HEK293T (cell line): Measurements from ENCODE around the gene ZNF681.

Experiments used
- CTCF ChIA-PET: fragments of 350-600 bp; formaldehyde crosslinking; extraction: SDS; loops from one replicate; lab custom pipeline; 2021; ENCODE audit warnings: antibody characterized with exemption, inconsistent platforms; lab: Yijun Ruan, JAX
- POLR2A ChIA-PET: fragments of 350-600 bp; formaldehyde crosslinking; extraction: SDS; loops from one replicate; lab custom pipeline; 2020; ENCODE audit warnings: antibody characterized with exemption, inconsistent platforms; lab: Yijun Ruan, JAX
- DNase-seq: peaks from one replicate; pipeline ENCODE4 v3.0.0; 2012; ENCODE audit warnings: mixed read lengths; ENCODE audit errors: extremely low spot score
- ARNT ChIP-seq: fragments of 450-650 bp; IDR thresholded peaks from 2 replicates; pipeline ENCODE4 v1.6.1; 2017; ENCODE audit warnings: mild to moderate bottlenecking
- BHLHE40 ChIP-seq: fragments of 450-650 bp; IDR thresholded peaks from 2 replicates; pipeline ENCODE4 v1.6.1; 2016; ENCODE audit warnings: mild to moderate bottlenecking, moderate library complexity, borderline replicate concordance
- CTBP1 ChIP-seq: fragments of 450-650 bp; IDR thresholded peaks from 2 replicates; pipeline ENCODE4 v1.6.1; 2016; ENCODE audit warnings: borderline replicate concordance
- ELF4 ChIP-seq: fragments of 450-650 bp; IDR thresholded peaks from 2 replicates; pipeline ENCODE4 v1.6.1; 2017; ENCODE audit warnings: antibody characterized with exemption
- FOXA1 ChIP-seq: fragments of 450-650 bp; IDR thresholded peaks from 2 replicates; pipeline ENCODE4 v1.6.1; 2016; ENCODE audit warnings: mild to moderate bottlenecking
- FOXK2 ChIP-seq: fragments of 450-650 bp; IDR thresholded peaks from 2 replicates; pipeline ENCODE4 v1.6.1; 2016; ENCODE audit warnings: mild to moderate bottlenecking
- FOXM1 ChIP-seq: fragments of 450-650 bp; IDR thresholded peaks from 2 replicates; pipeline ENCODE4 v1.6.1; 2017; ENCODE audit warnings: mild to moderate bottlenecking, borderline replicate concordance
- HDGF ChIP-seq: fragments of 450-650 bp; IDR thresholded peaks from 2 replicates; pipeline ENCODE4 v1.6.1; 2017; ENCODE audit warnings: antibody characterized with exemption, borderline replicate concordance
- L3MBTL2 ChIP-seq: fragments of 450-650 bp; conservative IDR thresholded peaks from 2 replicates; pipeline ENCODE4 v1.6.1; 2016; ENCODE audit warnings: mild to moderate bottlenecking
- LEF1 ChIP-seq: fragments of 450-650 bp; IDR thresholded peaks from 2 replicates; pipeline ENCODE4 v1.6.1; 2017; ENCODE audit warnings: mild to moderate bottlenecking, borderline replicate concordance
- NFRKB ChIP-seq: fragments of 450-650 bp; IDR thresholded peaks from 2 replicates; pipeline ENCODE4 v1.6.1; 2016; ENCODE audit warnings: mild to moderate bottlenecking, moderate library complexity
- PKNOX1 ChIP-seq: fragments of 450-650 bp; IDR thresholded peaks from 2 replicates; pipeline ENCODE4 v1.6.1; 2016
- SP1 ChIP-seq: fragments of 450-650 bp; IDR thresholded peaks from 2 replicates; pipeline ENCODE4 v1.6.1; 2017
- SUZ12 ChIP-seq: fragments of 450-650 bp; IDR thresholded peaks from 2 replicates; pipeline ENCODE4 v1.6.1; 2016; ENCODE audit warnings: mild to moderate bottlenecking
- TARDBP ChIP-seq: fragments of 450-650 bp; IDR thresholded peaks from 2 replicates; pipeline ENCODE4 v1.6.1; 2016
- ZNF384 ChIP-seq: fragments of 450-650 bp; IDR thresholded peaks from 2 replicates; pipeline ENCODE4 v1.6.1; 2016

The ZNF681 gene

DNA sequence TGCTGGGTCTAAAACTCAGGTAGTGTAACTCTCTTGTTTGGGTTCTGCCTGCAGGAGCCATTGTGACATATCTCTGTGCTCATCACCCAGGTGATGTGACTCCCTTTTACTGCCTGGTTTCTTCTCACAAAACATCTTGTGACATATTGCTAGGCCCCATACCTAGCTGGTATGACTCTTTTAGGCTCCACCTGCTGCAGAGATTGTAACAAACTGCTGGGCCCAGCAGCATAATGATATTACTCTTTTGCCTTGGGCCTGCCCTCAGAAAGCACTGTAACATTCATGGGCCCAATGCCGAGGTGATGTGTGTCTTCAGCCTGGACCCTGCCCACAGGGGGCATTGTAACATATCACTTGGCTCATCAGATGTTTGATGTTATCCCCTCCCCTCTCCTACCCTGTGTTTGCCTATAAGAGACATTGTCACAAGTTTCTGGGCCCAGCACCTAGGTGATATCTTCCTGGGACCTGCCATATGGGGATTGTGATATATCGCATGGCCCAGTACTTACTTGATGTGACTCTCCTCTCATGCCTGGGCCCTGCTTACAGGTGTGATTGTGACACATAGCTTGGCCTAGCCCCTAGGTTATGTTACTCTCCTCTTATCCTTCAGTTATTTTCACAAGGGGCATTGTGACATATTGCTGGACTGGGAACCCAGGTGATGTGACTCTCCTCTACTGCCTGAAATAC, 18.0 kb upstream of the ZNF681 start:
- POLR2A ChIA-PET, result no interaction called here
- DNase-seq, result no peak

GRCh38 chr19:23774524-23774971, 15.9 kb upstream of the ZNF681 start:
- ChIA-PET CTCF (no interaction called here), POLR2A (no interaction called here)
- no peak for DNase-seq
- TF ChIP-seq FOXM1 (no peak), SUZ12 (no peak), BHLHE40 (no peak)

More for the DNA sequence above, 18.0 kb upstream of the ZNF681 start:
- TF ChIP-seq CTBP1, result no peak
- TF ChIP-seq FOXK2, result no peak
- TF ChIP-seq TARDBP, result no peak
- no peak for TF ChIP-seq PKNOX1
- CTCF ChIA-PET, result no interaction called here

GRCh38 chr19:23774106-23774505, 15.4 kb upstream of the ZNF681 start:
- DNase-seq, result no peak
- ChIA-PET CTCF (no interaction called here), POLR2A (no interaction called here)
- TF ChIP-seq L3MBTL2 (no peak), ARNT (no peak), FOXM1 (no peak), SP1 (no peak), CTBP1 (no peak), BHLHE40 (no peak), TARDBP (no peak), NFRKB (no peak), ELF4 (no peak), LEF1 (no peak)

DNA sequence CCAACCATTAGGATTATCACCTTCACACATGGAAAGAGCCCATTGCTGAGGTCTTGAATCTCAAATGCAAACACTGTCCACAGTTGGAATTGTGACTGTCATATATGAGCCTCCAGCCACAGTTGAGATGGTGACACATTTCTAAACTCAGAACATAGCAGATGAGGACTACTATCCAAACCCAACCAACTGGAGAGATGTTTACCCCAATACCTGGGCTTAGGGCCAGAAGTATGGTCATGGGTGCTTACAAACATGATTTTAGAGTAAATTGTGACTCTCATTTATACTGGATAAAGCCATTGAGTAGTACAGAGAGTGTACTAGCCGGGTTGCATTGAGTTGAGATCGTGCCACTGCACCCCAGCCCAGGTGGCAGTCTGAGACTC, 14.0 kb upstream of the ZNF681 start:
- DNase-seq, result no peak
- ChIA-PET CTCF (no interaction called here), POLR2A (no interaction called here)
- no peak for TF ChIP-seq L3MBTL2
- TF ChIP-seq ELF4, result no peak
- no peak for TF ChIP-seq ZNF384
- no peak for TF ChIP-seq TARDBP
- TF ChIP-seq NFRKB, result no peak
- TF ChIP-seq SP1, result no peak
- no peak for TF ChIP-seq HDGF
- no peak for TF ChIP-seq SUZ12
- TF ChIP-seq FOXM1, result no peak
- TF ChIP-seq PKNOX1, result no peak
- no peak for TF ChIP-seq FOXK2
- TF ChIP-seq BHLHE40, result no peak

- ChIA-PET CTCF (no interaction called here), POLR2A (no interaction called here)
- DNase-seq, result no peak
- TF ChIP-seq HDGF (no peak), SP1 (no peak), ELF4 (no peak), LEF1 (no peak), L3MBTL2 (no peak)
Observed at GRCh38 chr19:23771761-23772674, 13.3 kb upstream of the ZNF681 start.

DNA sequence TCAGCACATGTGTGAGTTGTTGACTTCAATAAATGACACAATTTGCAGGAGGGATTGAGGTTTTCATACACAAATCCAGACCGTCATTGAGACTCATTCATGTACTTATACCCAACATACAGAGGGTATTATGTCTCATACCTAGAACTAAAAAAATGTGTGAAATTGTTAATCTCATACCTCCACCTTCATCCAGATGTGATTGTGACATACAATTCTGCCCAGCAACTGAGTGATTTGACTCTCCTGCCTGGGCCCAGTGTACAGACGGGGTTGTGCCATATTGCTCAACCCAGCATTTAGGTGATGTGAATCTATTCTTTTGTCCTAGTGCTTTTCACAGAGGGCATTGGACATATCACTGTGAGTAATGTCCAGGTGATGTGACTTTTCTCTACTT, 12.6 kb upstream of the ZNF681 start:
- ChIA-PET POLR2A (no interaction called here), CTCF (no interaction called here)
- no peak for TF ChIP-seq ARNT
- no peak for TF ChIP-seq FOXA1
- TF ChIP-seq FOXK2, result no peak
- no peak for TF ChIP-seq ZNF384
- no peak for TF ChIP-seq SUZ12
- no peak for TF ChIP-seq FOXM1
- no peak for TF ChIP-seq PKNOX1
- no peak for TF ChIP-seq HDGF
- no peak for DNase-seq
